CD4-positive, CD25-positive, alpha-beta regulatory T cell (primary cell): Measurements from ENCODE around the gene DLK2. TPM values are rescaled to one million over a fixed set of nuclear protein-coding genes. Genes with fewer than 3 reads are reported as not detected.

ENCODE experiments used
- ATAC-seq, 2 donors: fragments of 150-1000 bp; cut with Tn5 transposase; one replicate each; pipeline ENCODE4 v1.10.0; 2021; ENCODE audit warnings: low read depth in 2 of 2, moderate number of reproducible peaks in 2 of 2, moderate library complexity in 1 of 2
- DNase-seq, 3 donors: peaks; one replicate each; pipeline versions ENCODE4 v3.0.0 to v3.0.0-alpha.2; 2012 to 2022; ENCODE audit warnings: mixed read lengths in 1 of 3
- H3K27ac ChIP-seq: one replicate; pipeline ENCODE4 v1.7.0; 2013; ENCODE audit warnings: mild to moderate bottlenecking, low read length; ENCODE audit not compliant: insufficient read depth, poor library complexity, severe bottlenecking
- H3K27me3 ChIP-seq: one replicate; pipeline ENCODE4 v1.7.0; 2013; ENCODE audit warnings: low read length; ENCODE audit not compliant: control insufficient read depth, insufficient read depth
- H3K36me3 ChIP-seq: one replicate; pipeline ENCODE4 v1.7.0; 2013; ENCODE audit warnings: mild to moderate bottlenecking, low read length, moderate library complexity; ENCODE audit not compliant: control insufficient read depth, insufficient read depth
- H3K4me1 ChIP-seq: 2 replicates; pipeline ENCODE4 v1.7.0; 2013; ENCODE audit warnings: mild to moderate bottlenecking, low read length; ENCODE audit not compliant: insufficient read depth, control insufficient read depth, poor library complexity, severe bottlenecking
- H3K4me3 ChIP-seq: one replicate; pipeline ENCODE4 v1.7.0; 2013; ENCODE audit warnings: low read depth, mild to moderate bottlenecking, low read length, moderate library complexity
- H3K9me3 ChIP-seq, 2 experiments: 1 replicate in 1 of 2; 2 replicates in 1 of 2; pipeline ENCODE4 v1.7.0; 2013; ENCODE audit warnings: low read length in 2 of 2, mild to moderate bottlenecking in 1 of 2, moderate library complexity in 1 of 2; ENCODE audit not compliant: control insufficient read depth in 2 of 2
- H3K27ac Mint-ChIP-seq, 3 donors: one replicate each; pipeline ENCODE4 v1.8.0; 2020 to 2022; ENCODE audit warnings: mild to moderate bottlenecking in 3 of 3, mixed read lengths in 3 of 3, moderate library complexity in 2 of 3
- H3K27me3 Mint-ChIP-seq: one replicate; pipeline ENCODE4 v1.8.0; 2022; ENCODE audit warnings: mild to moderate bottlenecking, mixed read lengths
- H3K36me3 Mint-ChIP-seq: one replicate; pipeline ENCODE4 v1.8.0; 2020; ENCODE audit warnings: mixed read lengths
- H3K4me1 Mint-ChIP-seq, 4 donors: one replicate each; pipeline ENCODE4 v1.8.0; 2020 to 2022; ENCODE audit warnings: mixed read lengths in 4 of 4, mild to moderate bottlenecking in 1 of 4
- H3K4me3 Mint-ChIP-seq, 4 donors: one replicate each; pipeline ENCODE4 v1.8.0; 2020 to 2022; ENCODE audit warnings: mild to moderate bottlenecking in 4 of 4, mixed read lengths in 4 of 4, moderate library complexity in 3 of 4
- H3K9me3 Mint-ChIP-seq, 7 donors: one replicate each; pipeline ENCODE4 v1.8.0; 2020 to 2022; ENCODE audit warnings: mixed read lengths in 7 of 7, mild to moderate bottlenecking in 3 of 7, moderate library complexity in 2 of 7
- polyA plus RNA-seq, 4 donors: library from polyadenylated mRNA; unstranded; fragments of 300-500 nt; fragmentation: Illumina TruSeq; gene quantifications; one replicate each; pipeline ENCODE4 v1.2.3, GENCODE V29; 2021
- total RNA-seq: library from RNA; stranded (reverse); gene quantifications from one replicate; pipeline ENCODE4 v1.2.3, GENCODE V29; 2022

The DLK2 gene
- total and polyA plus RNA-seq, 5 donors from 2014 or later = 0.20 to 0.87 (median 0.73) TPM; not detected in 1

GRCh38 chr6:43492673-43493072 lies 37.3 kb upstream of the DLK2 start:
- Histone ChIP-seq H3K27me3 (no peaks in the 10 kb centered on the region), H3K27ac (no peak overlapping the region), H3K36me3 (peaks cover 8% of the 10 kb centered on the region), H3K9me3 (no peaks in the 10 kb centered on the region), H3K4me3 (no peak overlapping the region), H3K4me1 (peaks cover 25% of the 10 kb centered on the region)
- DNase-seq (no peak), ATAC-seq (no peak)
- Mint-ChIP-seq H3K9me3 (no peaks in the 10 kb centered on the region), H3K27ac (peak overlapping the region in 1 of 3 donors; percentile 81), H3K4me3 (peak overlapping the region in 1 of 4 donors; percentile 21), H3K36me3 (peaks cover 8% of the 10 kb centered on the region), H3K27me3 (no peaks in the 10 kb centered on the region), H3K4me1 (peaks cover 4 to 49% (median 27%) of the 10 kb centered on the region in 4 donors)

GRCh38 chr6:43491750-43492661 lies 36.7 kb upstream of the DLK2 start:
- H3K36me3 ChIP-seq = peaks cover 8% of the 10 kb centered on the region

GRCh38 chr6:43490523-43490939 lies 35.2 kb upstream of the DLK2 start:
- no peaks in the 10 kb centered on the region for H3K27me3 ChIP-seq
- H3K27ac ChIP-seq = no peak overlapping the region
- H3K9me3 ChIP-seq = no peaks in the 10 kb centered on the region
- H3K36me3 ChIP-seq = peaks cover 8% of the 10 kb centered on the region
- Mint-ChIP-seq H3K4me1 (peaks cover 4 to 48% (median 23%) of the 10 kb centered on the region in 4 donors), H3K9me3 (no peaks in the 10 kb centered on the region), H3K4me3 (no peak overlapping the region), H3K27ac (no peak overlapping the region), H3K27me3 (no peaks in the 10 kb centered on the region), H3K36me3 (peaks cover 12% of the 10 kb centered on the region)
- peaks cover 19% of the 10 kb centered on the region for H3K4me1 ChIP-seq
- ATAC-seq (no peak), DNase-seq (no peak)
- H3K4me3 ChIP-seq = no peak overlapping the region

More at GRCh38 chr6:43491750-43492661, 36.7 kb upstream of the DLK2 start:
- no peaks in the 10 kb centered on the region for H3K9me3 Mint-ChIP-seq
- H3K27me3 Mint-ChIP-seq = no peaks in the 10 kb centered on the region
- no peaks in the 10 kb centered on the region for H3K27me3 ChIP-seq
- H3K36me3 Mint-ChIP-seq = peaks cover 8% of the 10 kb centered on the region
- H3K9me3 ChIP-seq = no peaks in the 10 kb centered on the region
- H3K4me3 ChIP-seq = no peak overlapping the region
- no peak for ATAC-seq
- DNase-seq = no peak
- no peak overlapping the region for H3K27ac ChIP-seq
- peaks cover 4 to 49% (median 27%) of the 10 kb centered on the region in 4 donors for H3K4me1 Mint-ChIP-seq
- H3K27ac Mint-ChIP-seq = peak overlapping the region in 1 of 3 donors; percentile 81
- peak overlapping the region in 1 of 4 donors; percentile 21 for H3K4me3 Mint-ChIP-seq
- H3K4me1 ChIP-seq = peaks cover 25% of the 10 kb centered on the region

- Mint-ChIP-seq H3K27ac (peak overlapping the region in 1 of 3 donors; percentile 60), H3K4me1 (peaks cover 4 to 42% (median 17%) of the 10 kb centered on the region in 4 donors), H3K9me3 (no peaks in the 10 kb centered on the region), H3K27me3 (no peaks in the 10 kb centered on the region), H3K4me3 (no peak overlapping the region), H3K36me3 (peaks cover 15% of the 10 kb centered on the region)
- no peaks in the 10 kb centered on the region for H3K27me3 ChIP-seq
- H3K9me3 ChIP-seq = no peaks in the 10 kb centered on the region
- no peak overlapping the region for H3K27ac ChIP-seq
- H3K36me3 ChIP-seq = peaks cover 8% of the 10 kb centered on the region
- peaks cover 9% of the 10 kb centered on the region for H3K4me1 ChIP-seq
- no peak for DNase-seq
- no peak for ATAC-seq
- no peak overlapping the region for H3K4me3 ChIP-seq
These were observed 34.1 kb upstream of the DLK2 start for GRCh38 chr6:43489277-43490072.

- no peaks in the 10 kb centered on the region for H3K9me3 Mint-ChIP-seq
- ATAC-seq (no peak), DNase-seq (no peak)
- no peak overlapping the region for H3K4me3 ChIP-seq
- H3K27me3 ChIP-seq = no peaks in the 10 kb centered on the region
- H3K36me3 Mint-ChIP-seq = peaks cover 15% of the 10 kb centered on the region
- H3K36me3 ChIP-seq = peaks cover 8% of the 10 kb centered on the region
- H3K27ac Mint-ChIP-seq = peak overlapping the region in 2 of 3 donors; percentile 15 to 84
- no peaks in the 10 kb centered on the region for H3K27me3 Mint-ChIP-seq
- peaks cover 2 to 36% (median 13%) of the 10 kb centered on the region in 4 donors for H3K4me1 Mint-ChIP-seq
- H3K4me1 ChIP-seq = peaks cover 3% of the 10 kb centered on the region
- H3K27ac ChIP-seq = no peak overlapping the region
- no peak overlapping the region for H3K4me3 Mint-ChIP-seq
- no peaks in the 10 kb centered on the region for H3K9me3 ChIP-seq
These were observed 33.4 kb upstream of the DLK2 start for GRCh38 chr6:43488667-43489276.

- Mint-ChIP-seq H3K4me3 (peak overlapping the region in 1 of 4 donors; percentile 15), H3K36me3 (peaks cover 15% of the 10 kb centered on the region), H3K9me3 (no peaks in the 10 kb centered on the region), H3K4me1 (peaks cover 29 to 63% (median 50%) of the 10 kb centered on the region in 4 donors), H3K27me3 (no peaks in the 10 kb centered on the region), H3K27ac (no peak overlapping the region)
- H3K27ac ChIP-seq = no peak overlapping the region
- H3K9me3 ChIP-seq = no peaks in the 10 kb centered on the region
- peaks cover 22% of the 10 kb centered on the region for H3K4me1 ChIP-seq
- no peaks in the 10 kb centered on the region for H3K36me3 ChIP-seq
- DNase-seq = no peak
- H3K4me3 ChIP-seq = no peak overlapping the region
- H3K27me3 ChIP-seq = no peaks in the 10 kb centered on the region
- no peak for ATAC-seq
These were observed 26.4 kb upstream of the DLK2 start for GRCh38 chr6:43481591-43482236.

- ATAC-seq = no peak
- Mint-ChIP-seq H3K36me3 (peaks cover 12% of the 10 kb centered on the region), H3K27me3 (no peaks in the 10 kb centered on the region), H3K4me1 (peaks cover 32 to 64% (median 53%) of the 10 kb centered on the region in 4 donors), H3K27ac (no peak overlapping the region), H3K9me3 (no peaks in the 10 kb centered on the region), H3K4me3 (peak overlapping the region in 2 of 4 donors; percentile 55 to 74)
- Histone ChIP-seq H3K4me3 (no peak overlapping the region), H3K27ac (no peak overlapping the region), H3K9me3 (no peaks in the 10 kb centered on the region), H3K4me1 (peaks cover 22% of the 10 kb centered on the region), H3K27me3 (no peaks in the 10 kb centered on the region), H3K36me3 (no peaks in the 10 kb centered on the region)
- no peak for DNase-seq
These were observed 25.7 kb upstream of the DLK2 start for GRCh38 chr6:43481075-43481474.
